NCI-H345 treated with DMSO at 0.1 percent for 48 hours (cell line): ENCODE results near the gene NDC1.

ENCODE experiments used
- DNase-seq: peaks from one replicate; lab custom pipeline; 2025; ENCODE audit not compliant: unreplicated experiment; lab: John Stamatoyannopoulos, UW

The NDC1 gene

GRCh38 chr1:53732409-53732808 is 105.7 kb downstream of the NDC1 start:
- DNase-seq: no peak

GRCh38 chr1:53731779-53732305 is 106.3 kb downstream of the NDC1 start:
- DNase-seq: no peak

- DNase-seq: no peak
Observed at GRCh38 chr1:53731043-53731600, 107.0 kb downstream of the NDC1 start.

GRCh38 chr1:53730224-53730865 is 107.8 kb downstream of the NDC1 start:
- no peak for DNase-seq

GRCh38 chr1:53729456-53730223 is 108.5 kb downstream of the NDC1 start:
- DNase-seq: no peak

- DNase-seq: no peak
Observed at GRCh38 chr1:53728702-53729455, 109.2 kb downstream of the NDC1 start.

GRCh38 chr1:53728196-53728595 is 109.9 kb downstream of the NDC1 start:
- DNase-seq: no peak

- no peak for DNase-seq
Observed at GRCh38 chr1:53727461-53728092, 110.5 kb downstream of the NDC1 start.

- DNase-seq: no peak
Observed at GRCh38 chr1:53726009-53726600, 112.0 kb downstream of the NDC1 start.

GRCh38 chr1:53725238-53725689 is 112.8 kb downstream of the NDC1 start:
- no peak for DNase-seq

GRCh38 chr1:53722025-53722424 is 116.1 kb downstream of the NDC1 start:
- DNase-seq: no peak

GRCh38 chr1:53721088-53721487 is 117.0 kb downstream of the NDC1 start:
- DNase-seq: no peak

GRCh38 chr1:53719469-53719868 is 118.6 kb downstream of the NDC1 start:
- no peak for DNase-seq

GRCh38 chr1:53718443-53718842 is 119.7 kb downstream of the NDC1 start:
- DNase-seq: no peak

- DNase-seq: no peak
Observed at GRCh38 chr1:53717025-53717804, 120.9 kb downstream of the NDC1 start.

GRCh38 chr1:53716150-53716549 is 121.9 kb downstream of the NDC1 start:
- DNase-seq: no peak

- DNase-seq: no peak
Observed at GRCh38 chr1:53715478-53715877, 122.6 kb downstream of the NDC1 start.
